ENCODE results near the gene PKP4. TPM values are rescaled to one million over a fixed set of nuclear protein-coding genes. Genes with fewer than 3 reads are reported as not detected.
"Not testable (repeated sequence)": the region's sequence is repeated elsewhere in the genome, so short reads cannot be mapped to it uniquely, and the experiment has no call there.

The PKP4 gene
- total RNA-seq, 2 experiments from 2014 or later, result 68.7 to 73.2 TPM

GRCh38 chr2:158699323-158699722 lies 242.6 kb downstream of the PKP4 start:
- intact Hi-C loops (cut with micrococcal nuclease; ENCODE audit: unreplicated experiment), result no loop called here
- Histone ChIP-seq H3K4me3 (ENCODE audit: low read depth, low read length, poor library complexity, severe bottlenecking) (no peak overlapping the region), H2AFZ (ENCODE audit: low read length) (no peak overlapping the region), H3K27ac (ENCODE audit: low read depth, low read length, poor library complexity, severe bottlenecking) (no peak overlapping the region), H4K20me1 (ENCODE audit: insufficient read depth, low read length) (no peaks in the 10 kb centered on the region), H3K36me3 (ENCODE audit: insufficient read depth, low read length) (no peaks in the 10 kb centered on the region), H3K4me2 (ENCODE audit: low read length) (no peak overlapping the region), H3K9me3 (ENCODE audit: low read length) (no peaks in the 10 kb centered on the region), H3K4me1 (ENCODE audit: insufficient read depth, low read length, poor library complexity, severe bottlenecking) (no peaks in the 10 kb centered on the region), H3K79me2 (ENCODE audit: insufficient read depth, low read depth, low read length) (no peaks in the 10 kb centered on the region), H3K9me2 (ENCODE audit: insufficient read depth, low read length) (no peaks in the 10 kb centered on the region; the same call in 1 of the 2 replicates)
- BruUV-seq (replicated peaks), result no TSS peak
- ChIA-PET CTCF (ENCODE audit: unreplicated experiment) (interaction anchor here (0.6 kb wide), 1 partner anchor 127 kb away, joined by 3 read pairs; no protein-coding TSS in a partner anchor), POLR2A (no interaction called here)
- TF ChIP-seq EZH2phosphoT487 (IDR thresholded peaks at IDR 0.05; ENCODE audit: borderline replicate concordance, low read depth, low read length), result no peak
- no peak for TF ChIP-seq CTCF (conservative IDR thresholded peaks at IDR 0.05; ENCODE audit: low read length)
- DNase-seq (ENCODE audit: low spot score), result no peak

DNA sequence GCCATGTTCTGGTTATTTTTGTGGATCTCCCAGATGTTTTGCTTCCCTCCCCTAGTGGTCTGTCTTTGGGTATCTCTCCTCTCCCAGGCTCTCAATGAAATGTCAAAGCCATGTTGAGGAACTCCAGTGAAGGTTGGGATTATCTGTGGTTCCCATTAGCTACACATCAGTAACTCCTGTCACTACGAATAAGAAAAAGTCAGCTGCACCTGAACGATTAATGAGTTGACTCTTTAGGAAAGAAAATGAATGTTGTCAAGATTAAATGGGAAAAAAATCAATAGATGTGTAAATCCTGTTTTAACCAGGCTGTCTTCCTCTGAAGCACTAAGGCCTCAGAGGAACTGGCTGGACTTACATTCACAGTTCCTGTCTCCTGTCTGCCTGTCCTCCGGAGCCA lies 244.3 kb downstream of the PKP4 start:
- Histone ChIP-seq H3K4me3 (ENCODE audit: low read depth, low read length, poor library complexity, severe bottlenecking) (no peak overlapping the region), H3K9me3 (ENCODE audit: low read length) (no peaks in the 10 kb centered on the region), H2AFZ (ENCODE audit: low read length) (no peak overlapping the region), H4K20me1 (ENCODE audit: insufficient read depth, low read length) (no peaks in the 10 kb centered on the region), H3K4me1 (ENCODE audit: insufficient read depth, low read length, poor library complexity, severe bottlenecking) (no peaks in the 10 kb centered on the region), H3K36me3 (ENCODE audit: insufficient read depth, low read length) (no peaks in the 10 kb centered on the region), H3K4me2 (ENCODE audit: low read length) (no peak overlapping the region), H3K27ac (ENCODE audit: low read depth, low read length, poor library complexity, severe bottlenecking) (no peak overlapping the region), H3K9me2 (ENCODE audit: insufficient read depth, low read length) (no peaks in the 10 kb centered on the region; the same call in 1 of the 2 replicates), H3K79me2 (ENCODE audit: insufficient read depth, low read depth, low read length) (no peaks in the 10 kb centered on the region)
- no peak for DNase-seq (ENCODE audit: low spot score)
- POLR2A ChIA-PET, result no interaction called here
- intact Hi-C loops (cut with micrococcal nuclease; ENCODE audit: unreplicated experiment), result no loop called here
- CTCF ChIA-PET (ENCODE audit: unreplicated experiment), result no interaction called here
- no TSS peak for BruUV-seq (replicated peaks)
- no peak for TF ChIP-seq CTCF (conservative IDR thresholded peaks at IDR 0.05; ENCODE audit: low read length)
- no peak for TF ChIP-seq EZH2phosphoT487 (IDR thresholded peaks at IDR 0.05; ENCODE audit: borderline replicate concordance, low read depth, low read length)

DNA sequence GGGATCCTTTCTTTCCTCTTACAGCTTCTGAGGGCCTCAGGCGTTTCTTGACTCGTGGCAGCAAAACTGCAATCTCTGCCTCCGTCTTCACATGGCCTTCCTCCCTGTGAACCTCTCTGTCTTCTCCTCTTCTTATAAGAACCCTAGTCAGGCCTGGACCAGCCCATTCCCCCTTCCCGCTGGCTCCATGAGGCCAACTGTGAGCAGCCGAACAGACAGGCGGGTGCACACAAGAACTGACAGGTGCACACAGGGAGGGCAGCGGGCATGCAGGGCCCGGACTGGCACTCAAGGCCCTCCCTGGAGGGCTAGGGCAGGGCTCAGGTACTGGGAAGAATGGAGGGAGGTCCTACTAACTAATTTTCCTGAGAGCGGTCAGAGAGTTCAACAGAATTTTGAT lies 246.0 kb downstream of the PKP4 start:
- Histone ChIP-seq H2AFZ (ENCODE audit: low read length) (no peak overlapping the region), H3K4me3 (ENCODE audit: low read depth, low read length, poor library complexity, severe bottlenecking) (no peak overlapping the region), H3K36me3 (ENCODE audit: insufficient read depth, low read length) (no peaks in the 10 kb centered on the region), H3K4me2 (ENCODE audit: low read length) (no peak overlapping the region), H3K9me3 (ENCODE audit: low read length) (no peaks in the 10 kb centered on the region), H3K4me1 (ENCODE audit: insufficient read depth, low read length, poor library complexity, severe bottlenecking) (no peaks in the 10 kb centered on the region), H4K20me1 (ENCODE audit: insufficient read depth, low read length) (no peaks in the 10 kb centered on the region), H3K9me2 (ENCODE audit: insufficient read depth, low read length) (no peaks in the 10 kb centered on the region; the same call in 1 of the 2 replicates), H3K27ac (ENCODE audit: low read depth, low read length, poor library complexity, severe bottlenecking) (no peak overlapping the region), H3K79me2 (ENCODE audit: insufficient read depth, low read depth, low read length) (no peaks in the 10 kb centered on the region)
- BruUV-seq (replicated peaks), result no TSS peak
- no peak for DNase-seq (ENCODE audit: low spot score)
- no peak for TF ChIP-seq CTCF (conservative IDR thresholded peaks at IDR 0.05; ENCODE audit: low read length)
- CTCF ChIA-PET (ENCODE audit: unreplicated experiment), result no interaction called here
- intact Hi-C loops (cut with micrococcal nuclease; ENCODE audit: unreplicated experiment), result no loop called here
- POLR2A ChIA-PET, result interaction anchor here (0.6 kb wide), 1 partner anchor 804 kb away, joined by 4 read pairs; no protein-coding TSS in a partner anchor

- H4K20me1 ChIP-seq (ENCODE audit: insufficient read depth, low read length); H3K27ac ChIP-seq (ENCODE audit: low read depth, low read length, poor library complexity, severe bottlenecking); POLR2A ChIA-PET; H3K9me2 ChIP-seq (ENCODE audit: insufficient read depth, low read length); CTCF ChIA-PET (ENCODE audit: unreplicated experiment); H2AFZ ChIP-seq (ENCODE audit: low read length); H3K4me3 ChIP-seq (ENCODE audit: low read depth, low read length, poor library complexity, severe bottlenecking); H3K4me2 ChIP-seq (ENCODE audit: low read length); H3K4me1 ChIP-seq (ENCODE audit: insufficient read depth, low read length, poor library complexity, severe bottlenecking); DNase-seq (ENCODE audit: low spot score); H3K36me3 ChIP-seq (ENCODE audit: insufficient read depth, low read length); intact Hi-C loops (cut with micrococcal nuclease; ENCODE audit: unreplicated experiment); H3K9me3 ChIP-seq (ENCODE audit: low read length); H3K79me2 ChIP-seq (ENCODE audit: insufficient read depth, low read depth, low read length); BruUV-seq (replicated peaks): not testable (repeated sequence)
These were observed 248.1 kb downstream of the PKP4 start for GRCh38 chr2:158704724-158705465.

Measured in OCI-LY7 (cell line).